ENCODE data around the gene RPS6KA2.
"Not testable (repeated sequence)": the region's sequence is repeated elsewhere in the genome, so short reads cannot be mapped to it uniquely, and the experiment has no call there.

RPS6KA2 gene

DNA sequence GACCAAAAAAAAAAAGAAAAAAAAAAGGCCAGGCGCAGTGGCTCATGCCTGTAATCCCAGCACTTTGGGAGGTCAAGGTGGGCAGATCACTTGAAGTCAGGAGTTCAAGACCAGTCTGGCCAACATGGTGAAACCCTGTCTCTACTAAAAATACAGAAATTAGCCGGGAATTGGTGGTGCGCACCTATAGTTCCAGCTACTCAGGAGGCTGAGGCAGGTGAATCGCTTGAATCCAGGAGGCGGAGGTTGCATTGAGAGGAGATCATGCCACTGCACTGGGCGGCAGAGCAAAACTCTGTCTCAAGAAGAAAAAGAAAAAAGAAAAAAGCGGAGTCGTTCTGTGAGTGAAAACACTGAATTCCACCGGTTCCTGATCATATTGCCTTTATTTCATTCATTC, 240.0 kb downstream of the RPS6KA2 start:
- not testable (repeated sequence) for DNase-seq

DNA sequence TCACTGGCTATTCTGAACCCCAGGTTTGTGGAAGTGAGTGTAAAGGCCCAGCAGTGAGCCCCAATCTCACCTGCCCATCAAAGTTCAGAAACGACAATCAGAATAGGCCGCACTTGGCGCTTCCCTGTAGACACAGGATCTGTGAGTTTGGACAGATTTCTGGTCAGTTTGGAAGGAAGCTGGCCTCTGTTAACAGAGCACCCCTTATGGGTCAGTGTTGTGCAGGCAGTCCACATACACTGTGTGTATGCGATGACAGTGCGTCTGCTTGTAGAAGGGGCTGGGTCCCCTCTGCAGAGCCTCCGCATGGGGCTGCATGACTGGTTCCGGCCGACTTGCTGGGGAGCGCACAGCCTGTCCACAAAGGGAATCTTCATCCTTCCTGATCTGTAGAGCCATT, 240.9 kb downstream of the RPS6KA2 start:
- no peak for DNase-seq

DNA sequence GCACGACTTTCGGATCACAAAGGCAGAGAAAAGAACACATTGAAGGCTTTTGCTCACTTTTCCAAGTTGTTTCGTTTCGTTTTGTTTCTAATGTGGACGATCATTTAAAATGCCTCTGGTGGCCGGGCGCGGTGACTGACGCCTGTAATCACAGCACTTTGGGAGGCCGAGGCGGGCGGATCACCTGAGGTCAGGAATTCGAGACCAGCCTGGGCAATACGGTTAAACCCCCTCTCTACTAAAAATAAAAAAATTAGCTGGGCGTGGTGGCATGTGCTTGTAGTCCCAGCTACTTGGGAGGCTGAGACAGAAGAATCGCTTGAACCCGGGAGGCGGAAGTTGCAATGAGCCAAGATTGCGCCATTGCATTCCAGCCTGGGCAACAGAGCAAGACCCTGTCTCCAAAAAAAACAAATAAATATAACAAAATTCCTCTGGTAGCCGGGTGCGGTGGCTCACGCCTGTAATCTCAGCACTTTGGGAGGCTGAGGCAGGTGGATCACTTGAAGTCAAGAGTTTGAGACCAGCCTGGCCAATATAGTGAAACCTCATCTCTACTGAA, 243.2 kb downstream of the RPS6KA2 start:
- peak in 1 of 2 experiments; percentile 18 for DNase-seq

DNA sequence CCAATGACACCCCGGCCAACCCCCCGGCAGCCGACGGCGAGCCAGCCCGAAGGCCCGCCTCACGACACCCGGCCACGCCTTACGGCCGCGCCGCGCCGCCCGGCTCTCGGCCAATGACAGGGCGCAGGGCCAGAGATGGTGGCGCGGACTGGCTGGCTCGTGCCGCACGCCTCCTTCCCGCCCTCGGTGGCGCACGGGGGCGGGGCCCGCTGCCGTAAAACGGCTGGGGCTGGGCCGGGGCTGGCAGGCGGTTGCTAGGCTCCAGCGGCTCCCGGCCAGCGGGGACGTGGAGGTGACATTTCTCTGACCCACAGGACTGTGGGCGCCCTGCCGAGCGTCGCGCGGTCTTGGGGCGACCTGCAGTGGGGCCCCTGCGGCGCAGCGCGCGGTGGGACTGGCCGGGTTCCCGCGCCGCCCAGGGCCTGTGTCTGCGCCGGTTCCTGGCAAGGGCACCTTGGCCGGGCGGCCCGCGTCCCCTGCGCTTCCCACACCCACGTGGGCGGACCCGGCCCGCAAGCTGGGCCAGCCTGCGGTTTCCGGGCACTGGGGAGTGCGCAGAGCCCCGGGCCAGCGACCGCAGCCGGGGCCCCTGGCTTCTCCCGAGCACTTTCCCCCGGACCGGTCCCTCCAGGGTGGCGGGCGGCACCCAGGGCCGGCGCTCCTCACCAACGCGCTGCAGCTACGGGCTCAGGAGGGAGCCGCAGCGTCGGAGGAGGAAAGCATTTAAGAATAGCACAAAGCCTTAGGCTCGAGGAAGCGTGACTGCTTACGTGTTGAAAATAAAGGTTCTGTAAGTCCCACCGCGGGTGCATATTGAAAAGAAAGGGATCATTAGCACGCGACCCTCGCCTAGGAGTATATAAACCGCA, 243.9 kb downstream of the RPS6KA2 start, which contains the start of gene MPC1:
Gene MPC1, minus strand, starts transcription at position 8 of the 869 bp plus-strand sequence. CDS start 64 bp downstream, outside the sequence.
- peak; percentile 87 to 90 for DNase-seq

DNA sequence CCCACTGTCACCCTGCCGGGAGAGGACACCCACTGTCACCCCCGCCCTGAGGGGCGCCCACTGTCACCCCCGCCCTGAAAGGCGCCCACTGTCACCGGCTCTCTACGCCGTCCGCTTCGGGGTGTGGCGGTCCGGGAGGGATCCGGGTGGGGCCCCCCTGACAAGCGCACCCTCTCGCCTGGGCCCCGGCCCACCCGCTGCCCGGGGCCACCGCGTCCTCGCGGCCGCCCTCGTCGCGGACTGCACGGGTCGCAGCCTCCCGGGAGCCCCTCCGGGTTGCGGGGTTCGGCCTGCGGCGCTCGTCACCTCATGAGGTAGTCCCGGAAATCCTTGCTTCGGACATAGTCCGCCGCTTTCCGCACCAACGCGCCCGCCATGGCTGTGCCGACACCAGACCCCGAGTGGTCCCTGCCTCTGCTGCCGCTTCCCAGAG, 244.5 kb downstream of the RPS6KA2 start:
- DNase-seq = no peak

DNA sequence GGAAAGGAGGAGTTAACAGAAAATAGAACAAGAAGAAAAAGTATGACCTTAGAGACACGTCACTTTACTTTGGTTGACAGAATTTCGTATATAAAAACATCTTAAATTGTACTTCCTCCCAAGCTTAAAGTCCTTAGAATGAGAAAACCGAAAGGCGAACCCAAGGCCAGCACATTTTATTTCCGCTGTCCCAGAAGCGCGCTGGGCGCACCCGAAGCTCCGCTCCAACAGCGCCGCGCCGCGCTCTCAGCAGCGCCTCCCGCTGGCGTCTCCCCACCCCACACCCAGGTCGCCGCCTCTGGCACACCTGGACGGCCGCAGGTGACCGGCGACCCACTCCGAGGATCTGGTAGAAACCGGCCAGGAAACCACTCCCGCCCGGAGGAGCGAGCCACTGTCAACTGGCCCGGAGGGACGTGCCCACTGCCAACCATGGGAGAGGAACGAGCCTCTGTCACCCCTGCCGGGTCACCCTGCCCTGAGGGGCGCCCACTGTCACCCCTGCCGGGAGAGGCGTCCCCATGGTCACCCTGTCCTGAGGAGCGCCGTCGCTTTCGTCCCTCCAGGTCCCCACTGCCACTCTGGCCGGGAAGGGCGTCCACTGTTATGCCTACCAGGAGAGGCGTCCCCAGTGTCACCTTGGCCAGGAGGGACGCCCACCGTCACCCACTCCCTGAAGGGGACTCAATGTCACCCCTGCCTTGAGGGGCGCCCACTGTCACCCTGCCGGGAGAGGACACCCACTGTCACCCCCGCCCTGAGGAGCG, 245.1 kb downstream of the RPS6KA2 start:
- DNase-seq = peak; percentile 45 to 46

DNA sequence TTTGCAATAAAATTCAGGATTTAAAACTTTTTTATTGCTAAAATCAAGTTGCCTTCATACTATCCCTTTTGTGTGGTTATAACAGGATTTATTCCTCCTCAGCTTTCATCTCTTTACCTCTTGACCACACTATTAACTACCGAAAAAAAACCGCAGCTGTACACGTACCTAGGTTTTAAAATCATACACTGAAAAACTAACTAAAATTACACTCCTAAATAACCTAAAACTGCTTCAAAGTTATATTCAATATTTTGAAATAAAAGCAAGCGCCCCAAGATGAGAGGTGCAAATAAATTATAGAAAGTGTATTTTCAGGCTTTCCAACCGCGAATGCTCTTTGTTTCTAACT, 245.7 kb downstream of the RPS6KA2 start:
- DNase-seq = no peak

DNA sequence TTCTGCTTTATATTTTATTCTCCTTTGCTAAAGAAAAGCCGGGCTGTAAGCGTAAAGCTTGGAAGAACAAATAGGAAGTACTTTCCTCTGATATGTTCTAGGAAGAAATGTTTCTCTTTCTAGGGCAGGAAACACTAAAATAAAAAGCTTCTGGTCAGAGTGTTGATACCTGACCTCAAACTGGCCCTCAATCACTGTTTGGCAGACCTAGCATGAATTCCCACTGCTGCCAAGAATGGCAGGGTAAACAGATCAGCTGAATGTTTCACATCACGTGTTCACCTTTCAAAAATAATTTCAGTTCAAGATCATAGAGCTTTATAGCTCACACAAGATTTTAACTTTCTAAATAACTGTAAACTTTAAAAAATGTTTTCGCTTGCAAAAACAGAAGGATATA, 247.3 kb downstream of the RPS6KA2 start:
- no peak for DNase-seq

DNA sequence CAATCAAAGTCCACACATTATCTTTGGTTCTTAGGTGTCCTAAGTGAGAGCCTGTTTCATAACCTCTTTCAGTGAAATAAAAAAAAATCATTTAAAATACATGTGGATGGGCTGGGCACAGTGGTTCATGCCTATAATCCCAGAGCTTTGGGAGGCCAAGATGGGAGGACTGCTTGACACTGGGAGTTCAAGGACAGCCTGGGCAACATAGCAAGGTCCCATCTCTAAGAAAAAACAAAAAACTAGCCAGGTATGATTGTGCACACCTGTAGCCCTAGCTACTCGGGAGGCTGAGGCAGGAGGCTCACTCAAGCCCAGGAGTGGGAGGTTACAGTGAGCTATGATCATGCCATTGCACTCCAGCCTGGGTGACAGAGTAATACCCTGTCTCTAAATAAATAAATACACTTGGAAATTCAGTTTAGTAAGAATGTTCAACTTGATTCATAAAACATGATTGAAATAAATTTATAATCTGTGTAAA, 247.9 kb downstream of the RPS6KA2 start:
- DNase-seq = no peak

DNA sequence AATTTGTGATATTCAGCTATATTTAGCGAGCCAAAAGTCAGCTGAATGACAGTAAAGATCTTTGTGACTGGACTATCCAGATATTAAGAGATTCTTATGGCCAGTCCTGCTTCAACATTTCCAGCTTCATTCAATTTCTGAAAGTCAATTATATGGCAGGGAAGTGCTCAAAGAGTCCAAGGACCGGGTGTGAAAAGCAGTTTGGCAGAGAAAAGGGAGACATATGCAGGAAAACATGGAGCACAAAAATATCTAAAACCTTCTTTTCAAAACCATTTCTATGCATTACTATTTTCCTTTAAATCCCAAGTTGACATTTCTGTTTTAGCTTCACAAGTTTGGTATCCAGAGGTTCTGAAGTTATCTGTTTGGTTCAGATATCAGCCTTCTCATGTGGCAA, 249.3 kb downstream of the RPS6KA2 start:
- DNase-seq = no peak

DNA sequence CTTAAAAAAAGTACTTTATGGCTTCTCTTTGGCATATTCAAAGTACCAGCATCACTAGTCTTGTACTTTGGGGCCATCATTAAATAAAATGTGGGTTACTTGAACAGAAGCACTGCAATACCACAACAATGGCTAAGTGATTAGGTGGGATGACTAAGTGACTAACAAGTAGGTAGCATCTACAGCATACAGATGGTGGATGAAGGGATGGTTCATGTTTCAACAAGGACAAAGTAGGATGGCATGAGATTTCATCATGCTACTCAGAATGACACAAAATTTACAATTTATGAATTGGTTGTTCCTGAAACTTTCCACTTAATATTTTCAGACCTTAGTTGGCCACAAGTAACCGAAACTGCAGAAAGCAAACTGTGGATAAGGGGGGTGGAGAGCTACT, 252.0 kb downstream of the RPS6KA2 start:
- no peak for DNase-seq

DNA sequence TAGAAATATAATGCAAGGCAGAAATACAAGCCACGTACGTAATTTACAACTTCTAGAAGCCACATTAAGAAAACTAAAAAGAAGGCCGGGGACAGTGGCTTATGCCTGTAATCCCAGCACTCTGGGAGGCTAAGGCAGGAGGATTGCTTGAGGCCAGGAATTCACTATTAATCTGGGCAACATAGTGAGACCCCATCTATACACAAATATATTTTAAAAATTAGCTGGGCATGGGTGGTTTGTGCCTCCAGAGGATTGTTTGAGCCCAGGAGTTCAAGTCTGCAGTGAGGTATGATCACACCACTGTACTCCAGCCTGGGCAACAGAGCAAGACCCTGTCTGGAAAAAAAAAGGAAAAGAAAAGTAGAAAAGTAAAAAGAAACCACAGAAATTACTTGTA, 256.6 kb downstream of the RPS6KA2 start:
- DNase-seq = no peak

DNA sequence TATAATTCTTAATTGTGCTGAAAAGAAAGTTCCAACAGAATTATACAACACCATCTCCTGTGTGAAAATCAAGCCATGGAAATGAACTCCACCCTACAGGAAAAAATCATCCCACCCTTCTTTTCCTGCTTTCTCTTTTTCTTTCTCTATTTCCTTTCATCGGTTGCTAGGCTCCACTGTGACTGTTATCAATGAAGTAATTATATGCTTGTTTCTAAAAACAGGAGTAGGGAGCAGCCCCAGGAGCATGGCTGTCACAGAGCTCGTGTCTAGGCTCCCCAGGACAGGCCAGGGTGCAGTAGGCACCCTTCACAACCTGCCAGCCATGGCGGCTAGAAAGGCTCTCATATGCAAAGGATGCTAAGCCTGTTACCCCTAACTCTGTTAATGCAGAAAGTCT, 257.3 kb downstream of the RPS6KA2 start:
- no peak for DNase-seq

DNA sequence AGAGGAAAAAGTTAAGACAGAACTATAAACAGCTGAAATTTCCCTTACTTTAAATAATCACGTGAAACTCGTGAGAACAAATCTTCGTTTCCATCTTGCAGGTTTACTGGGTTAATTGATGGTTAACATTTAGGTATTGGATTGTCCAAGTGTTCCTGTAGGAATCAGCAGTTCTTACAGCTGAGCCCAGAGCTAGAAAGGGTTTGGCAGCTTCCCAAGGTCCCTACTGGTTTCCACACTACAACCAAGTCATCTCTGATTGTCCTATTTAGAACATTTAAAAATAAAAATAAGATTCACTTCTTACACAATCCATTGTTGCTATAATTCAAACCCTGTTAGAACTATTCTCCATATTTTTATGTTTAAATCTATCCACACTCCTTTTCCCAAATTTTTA, 260.1 kb downstream of the RPS6KA2 start:
- no peak for DNase-seq

DNA sequence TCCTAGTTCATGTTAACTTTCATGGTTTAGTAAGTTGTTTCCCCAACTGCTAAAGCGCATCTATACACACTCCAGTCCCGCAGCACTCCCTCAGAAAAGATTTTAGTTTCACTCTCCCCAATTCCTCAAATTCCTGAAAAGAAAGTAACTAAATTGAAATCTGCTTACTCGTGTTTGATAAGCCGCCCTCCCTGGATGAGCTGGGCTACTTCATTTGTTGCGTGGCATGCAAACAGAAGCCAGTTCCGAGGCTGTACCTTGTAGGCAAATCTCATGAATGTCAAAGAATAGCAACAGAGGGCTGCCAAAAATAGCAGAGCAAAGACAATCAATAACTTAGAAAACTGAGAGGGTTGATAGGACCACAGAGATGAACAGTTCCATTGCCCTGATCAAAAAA, 261.2 kb downstream of the RPS6KA2 start:
- no peak for DNase-seq

DNA sequence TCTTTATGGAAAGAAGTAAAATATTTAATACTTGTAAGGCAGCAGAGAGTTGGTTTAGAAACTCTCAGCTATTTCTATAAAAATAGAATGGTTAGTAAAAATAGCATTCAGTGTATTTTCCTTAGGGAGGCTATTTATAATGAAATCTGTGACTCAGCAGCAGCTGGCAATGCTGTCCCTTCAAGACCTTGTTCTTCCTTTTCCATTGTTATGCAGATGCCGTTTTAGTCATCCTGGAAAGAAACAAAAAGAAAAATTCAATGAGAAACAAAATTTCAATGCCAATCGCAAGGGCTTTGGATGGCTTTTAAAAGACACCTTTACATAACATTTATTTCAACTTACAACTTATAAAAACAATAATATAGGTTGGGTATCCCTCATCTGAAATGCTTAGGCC, 261.8 kb downstream of the RPS6KA2 start:
- DNase-seq = no peak

DNA sequence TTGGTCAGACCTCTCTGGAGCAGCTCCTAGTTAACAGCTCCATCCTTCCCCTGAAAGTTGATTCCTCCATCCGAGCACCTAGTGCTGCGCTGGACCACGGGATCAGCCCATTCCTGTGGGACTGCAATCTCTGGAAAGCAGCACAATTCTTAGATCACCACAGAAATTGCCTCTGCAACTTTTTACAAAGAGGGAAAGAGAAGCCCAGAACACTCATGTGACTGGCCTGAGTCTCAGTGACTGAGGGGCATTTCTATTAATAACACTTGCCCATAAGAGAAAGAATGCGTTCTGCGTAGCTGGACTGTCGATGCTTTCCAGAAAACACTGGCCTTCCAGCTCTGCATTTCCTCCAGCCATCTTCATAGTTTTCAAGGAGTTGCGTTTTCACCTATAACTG, 262.6 kb downstream of the RPS6KA2 start:
- DNase-seq = no peak

DNA sequence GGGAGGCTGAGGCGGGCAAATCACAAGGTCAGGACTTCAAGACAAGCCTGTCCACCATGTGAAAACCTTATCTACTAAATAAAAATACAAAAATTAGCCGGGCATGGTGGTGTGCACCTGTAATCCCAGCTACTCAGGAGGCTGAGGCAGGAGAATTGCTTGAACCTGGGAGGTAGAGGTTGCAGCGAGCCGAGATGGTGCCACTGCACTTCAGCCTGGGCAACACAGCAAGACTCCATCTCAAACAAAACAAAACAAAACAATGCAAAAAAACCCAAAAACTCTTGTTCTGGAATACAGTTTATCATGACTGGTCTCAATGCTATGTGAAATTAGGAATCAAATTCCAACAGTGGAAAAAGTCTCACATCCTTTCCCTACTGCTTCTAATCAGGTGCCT, 264.6 kb downstream of the RPS6KA2 start:
- DNase-seq = not testable (repeated sequence)

DNA sequence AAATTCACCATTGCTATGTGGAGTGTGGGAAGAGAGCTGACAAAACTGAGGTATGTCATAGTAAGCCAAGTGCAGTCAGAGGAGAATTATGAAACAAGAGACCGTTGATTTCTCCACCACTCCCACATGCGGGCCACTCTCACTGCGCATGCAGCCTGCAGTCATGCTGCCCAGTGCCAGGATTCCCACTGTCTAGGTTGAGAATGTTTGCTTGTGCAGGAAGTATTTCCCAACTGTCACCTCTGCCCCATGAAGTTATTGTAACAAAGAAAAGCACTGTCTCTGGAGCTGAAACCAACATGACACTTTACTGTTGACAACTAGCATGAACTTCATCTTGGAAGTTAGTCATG, 266.0 kb downstream of the RPS6KA2 start:
- no peak for DNase-seq

DNA sequence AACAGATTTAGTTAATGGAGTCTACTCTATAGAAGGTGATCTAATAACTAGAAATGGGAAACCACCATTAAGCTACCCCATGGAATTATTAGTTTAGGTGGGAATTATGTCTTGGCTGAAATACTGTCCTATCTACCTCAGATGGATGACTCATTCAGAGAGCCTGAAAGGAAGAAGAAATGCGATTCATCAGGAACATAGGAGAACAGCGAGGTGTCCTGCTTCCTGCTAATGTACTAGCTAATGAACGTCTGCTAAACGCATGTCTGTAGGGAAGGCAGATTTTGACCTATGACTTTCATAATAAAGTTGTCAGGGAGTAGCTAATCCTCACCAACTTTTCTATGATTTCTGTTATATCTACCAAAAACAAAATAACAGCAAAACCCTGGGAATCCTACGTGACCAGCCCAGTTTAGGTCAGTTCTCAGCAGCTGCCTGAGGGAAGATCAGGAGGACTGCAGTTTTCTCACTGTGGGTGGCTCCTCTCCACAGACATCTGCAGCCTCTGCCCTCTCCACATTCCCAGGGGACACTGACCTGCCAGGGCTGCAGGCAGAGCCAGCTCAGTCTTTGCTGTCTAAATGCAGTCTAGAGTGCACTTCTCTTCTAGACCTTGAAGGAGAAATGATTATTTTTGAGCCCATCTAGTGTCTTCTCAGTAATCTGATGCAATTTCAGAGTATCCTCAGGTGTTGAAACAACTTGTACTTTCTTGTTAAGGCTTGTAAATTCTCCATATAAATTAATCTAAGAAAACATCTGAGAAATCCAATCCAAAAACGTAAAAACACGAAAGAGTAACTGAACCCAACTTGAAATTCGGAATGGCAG, 266.6 kb downstream of the RPS6KA2 start:
- no peak for DNase-seq

All from activated CD4-positive, alpha-beta T cell treated with anti-CD3 and anti-CD28 coated beads, Interleukin-2, amount 50 U/mL, for 4 hours (primary cell).